ENCODE data around the gene ANXA7. TPM values are rescaled to one million over a fixed set of nuclear protein-coding genes. Genes with fewer than 3 reads are reported as not detected.
A peak's percentile ranks its signal among the peaks of the same experiment; 100 is the strongest.

The ANXA7 gene
- total and polyA plus RNA-seq, 10 of the 15 experiments (the other 5 are each of a cell fraction or from before 2014, with no cell fraction given): 70.6 to 184 (median 113) TPM

GRCh38 chr10:73414230-73414945 lies 530 bp upstream of the ANXA7 start:
- Histone ChIP-seq H3K4me2 (ENCODE audit: control insufficient read depth, insufficient read depth) (peak overlapping the region; percentile 90), H3K9ac (ENCODE audit: control insufficient read depth, insufficient read depth, low read length) (peak overlapping the region; percentile 93), H4K20me1 (ENCODE audit: control insufficient read depth, insufficient read depth) (no peaks in the 10 kb centered on the region), H3K36me3 (ENCODE audit: control insufficient read depth in 2 of 2, insufficient read depth in 2 of 2, low read length in 1 of 2) (no peaks in the 10 kb centered on the region; a peak in 1 of 4 replicates), H3K27me3 (replicated peaks in 1 of 2; ENCODE audit: control insufficient read depth in 2 of 2, insufficient read depth in 2 of 2, low read length in 1 of 2) (no peaks in the 10 kb centered on the region), H3K4me3 (peak overlapping the region; percentile 84), H2AFZ (ENCODE audit: control insufficient read depth, low read depth, low read length) (peak overlapping the region; percentile 97), H3K9me3 (replicated peaks; ENCODE audit: control insufficient read depth, insufficient read depth, low read length) (no peaks in the 10 kb centered on the region), H3K79me2 (ENCODE audit: control insufficient read depth, insufficient read depth, low read length) (peaks cover 43% of the 10 kb centered on the region), H3K27ac (ENCODE audit: control insufficient read depth, insufficient read depth) (peak overlapping the region; percentile 93), H3K4me1 (ENCODE audit: control insufficient read depth, insufficient read depth, low read length) (no peaks in the 10 kb centered on the region)
- DNase-seq (ENCODE audit: low read depth, low spot score) (no peak), ATAC-seq (no peak; the same call in 2 of the 3 replicates), FAIRE-seq (no peak)
- ChIA-PET CTCF (interaction anchor here (0.7 to 1.3 kb wide), 2 partner anchors 12 to 150 kb away, joined by 3 read pairs; no protein-coding TSS in a partner anchor), SMC1A (ENCODE audit: uncharacterized antibody, unreplicated experiment) (interaction anchor here (1.0 to 1.1 kb wide), 2 partner anchors 28 to 39 kb away, joined by 3 read pairs; no protein-coding TSS in a partner anchor), RAD21 (ENCODE audit: unreplicated experiment) (no interaction called here), POLR2A (interaction anchor here (1.0 kb wide), 1 partner anchor 318 kb away, joined by 4 read pairs; the partner anchor contains the start of gene P4HA1)
- TF ChIP-seq ZNF622 (IDR thresholded peaks at IDR 0.05) (no peak), IKZF2 (IDR thresholded peaks at IDR 0.05) (no peak), SMAD1 (IDR thresholded peaks at IDR 0.05; ENCODE audit: low read depth, partially characterized antibody) (no peak), PRDM15 (CRISPR knock-in tag; IDR thresholded peaks at IDR 0.05) (no peak), GATAD2B (conservative IDR thresholded peaks at IDR 0.05; ENCODE audit: low read depth) (no peak), YBX1 (IDR thresholded peaks at IDR 0.05) (no peak), PAX8 (IDR thresholded peaks at IDR 0.05) (no peak), PML (IDR thresholded peaks at IDR 0.05; ENCODE audit: low read length) (no peak), MLLT1 (IDR thresholded peaks at IDR 0.05) (no peak), ZNF217 (IDR thresholded peaks at IDR 0.05) (no peak)
- in situ Hi-C loops (cut with MboI): no loop called here
- TSS peak; percentile 71 for BruUV-seq (replicated peaks)
- intact Hi-C loops (cut with micrococcal nuclease; ENCODE audit: unreplicated experiment): loop anchor here (5.0 kb wide), 1 partner anchor 167 kb away; the partner anchor contains the start of gene DNAJC9
- WGBS (ENCODE audit: insufficient coverage, insufficient replicate concordance, low lambda C conversion rate, missing lambda C conversion rate): 4% methylated on average over 17 of the region's 17 CpGs
